Measurements from ENCODE around the gene PDPN.

The PDPN gene

DNA sequence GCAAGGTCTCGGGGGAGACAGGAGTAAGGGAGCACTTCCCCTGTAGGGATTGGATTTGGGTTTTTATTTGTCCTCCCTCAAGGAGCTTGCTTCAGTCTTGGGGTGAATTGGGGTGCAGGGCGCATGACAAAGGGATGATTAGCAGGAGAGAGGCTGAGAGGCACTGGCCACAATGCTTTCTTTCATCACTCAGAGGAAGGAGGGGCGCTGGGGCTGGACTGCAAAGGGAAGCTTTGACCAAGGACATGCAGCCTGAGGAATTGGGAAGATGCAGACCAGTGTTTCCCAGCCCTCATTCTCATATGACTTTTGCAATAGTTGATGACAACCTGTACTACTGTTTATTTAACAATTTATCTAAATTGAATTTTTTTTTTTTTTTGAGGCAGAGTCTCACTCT lies 34.1 kb upstream of the PDPN start:
- H3K4me1 ChIP-seq (ENCODE audit: control insufficient read depth, insufficient read depth, low read length) = 0 out of 2 replicates have a peak, but pooled peaks cover 2% of the 10 kb centered on the region
- no peak overlapping the region for H3K4me3 ChIP-seq (ENCODE audit: low read depth, low read length)
- TF ChIP-seq ZNF354C (tag by site-specific recombination; IDR thresholded peaks at IDR 0.05; ENCODE audit: borderline replicate concordance, low read depth) = no peak
- TF ChIP-seq ZNF114 (tag by site-specific recombination; IDR thresholded peaks at IDR 0.05) = no peak
- TF ChIP-seq KLF9 (tag by site-specific recombination; IDR thresholded peaks at IDR 0.05; ENCODE audit: low read depth) = no peak
- TF ChIP-seq ZNF670 (tag by site-specific recombination; IDR thresholded peaks at IDR 0.05; ENCODE audit: low read depth) = no peak
- TF ChIP-seq, protein P1, sequence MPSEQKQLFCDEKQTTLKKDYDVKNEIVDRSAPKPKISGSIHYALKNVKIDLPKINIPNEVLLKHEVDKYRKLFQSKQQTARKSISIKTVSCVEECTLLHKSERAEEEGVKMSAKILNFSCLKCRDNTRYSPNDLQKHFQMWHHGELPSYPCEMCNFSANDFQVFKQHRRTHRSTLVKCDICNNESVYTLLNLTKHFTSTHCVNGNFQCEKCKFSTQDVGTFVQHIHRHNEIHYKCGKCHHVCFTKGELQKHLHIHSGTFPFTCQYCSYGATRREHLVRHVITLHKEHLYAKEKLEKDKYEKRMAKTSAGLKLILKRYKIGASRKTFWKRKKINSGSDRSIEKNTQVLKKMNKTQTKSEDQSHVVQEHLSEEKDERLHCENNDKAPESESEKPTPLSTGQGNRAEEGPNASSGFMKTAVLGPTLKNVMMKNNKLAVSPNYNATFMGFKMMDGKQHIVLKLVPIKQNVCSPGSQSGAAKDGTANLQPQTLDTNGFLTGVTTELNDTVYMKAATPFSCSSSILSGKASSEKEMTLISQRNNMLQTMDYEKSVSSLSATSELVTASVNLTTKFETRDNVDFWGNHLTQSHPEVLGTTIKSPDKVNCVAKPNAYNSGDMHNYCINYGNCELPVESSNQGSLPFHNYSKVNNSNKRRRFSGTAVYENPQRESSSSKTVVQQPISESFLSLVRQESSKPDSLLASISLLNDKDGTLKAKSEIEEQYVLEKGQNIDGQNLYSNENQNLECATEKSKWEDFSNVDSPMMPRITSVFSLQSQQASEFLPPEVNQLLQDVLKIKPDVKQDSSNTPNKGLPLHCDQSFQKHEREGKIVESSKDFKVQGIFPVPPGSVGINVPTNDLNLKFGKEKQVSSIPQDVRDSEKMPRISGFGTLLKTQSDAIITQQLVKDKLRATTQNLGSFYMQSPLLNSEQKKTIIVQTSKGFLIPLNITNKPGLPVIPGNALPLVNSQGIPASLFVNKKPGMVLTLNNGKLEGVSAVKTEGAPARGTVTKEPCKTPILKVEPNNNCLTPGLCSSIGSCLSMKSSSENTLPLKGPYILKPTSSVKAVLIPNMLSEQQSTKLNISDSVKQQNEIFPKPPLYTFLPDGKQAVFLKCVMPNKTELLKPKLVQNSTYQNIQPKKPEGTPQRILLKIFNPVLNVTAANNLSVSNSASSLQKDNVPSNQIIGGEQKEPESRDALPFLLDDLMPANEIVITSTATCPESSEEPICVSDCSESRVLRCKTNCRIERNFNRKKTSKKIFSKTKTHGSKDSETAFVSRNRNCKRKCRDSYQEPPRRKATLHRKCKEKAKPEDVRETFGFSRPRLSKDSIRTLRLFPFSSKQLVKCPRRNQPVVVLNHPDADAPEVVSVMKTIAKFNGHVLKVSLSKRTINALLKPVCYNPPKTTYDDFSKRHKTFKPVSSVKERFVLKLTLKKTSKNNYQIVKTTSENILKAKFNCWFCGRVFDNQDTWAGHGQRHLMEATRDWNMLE (tag by site-specific recombination; conservative IDR thresholded peaks at IDR 0.05; ENCODE audit: low read depth) = no peak
- TF ChIP-seq ZNF623 (tag by site-specific recombination; IDR thresholded peaks at IDR 0.05) = no peak
- TF ChIP-seq ZNF514 (tag by site-specific recombination; IDR thresholded peaks at IDR 0.05) = no peak
- TF ChIP-seq ZNF530 (tag by site-specific recombination; IDR thresholded peaks at IDR 0.05; ENCODE audit: low read depth) = no peak
- no peak for TF ChIP-seq ZNF121 (tag by site-specific recombination; IDR thresholded peaks at IDR 0.05)
- TF ChIP-seq, protein P2, sequence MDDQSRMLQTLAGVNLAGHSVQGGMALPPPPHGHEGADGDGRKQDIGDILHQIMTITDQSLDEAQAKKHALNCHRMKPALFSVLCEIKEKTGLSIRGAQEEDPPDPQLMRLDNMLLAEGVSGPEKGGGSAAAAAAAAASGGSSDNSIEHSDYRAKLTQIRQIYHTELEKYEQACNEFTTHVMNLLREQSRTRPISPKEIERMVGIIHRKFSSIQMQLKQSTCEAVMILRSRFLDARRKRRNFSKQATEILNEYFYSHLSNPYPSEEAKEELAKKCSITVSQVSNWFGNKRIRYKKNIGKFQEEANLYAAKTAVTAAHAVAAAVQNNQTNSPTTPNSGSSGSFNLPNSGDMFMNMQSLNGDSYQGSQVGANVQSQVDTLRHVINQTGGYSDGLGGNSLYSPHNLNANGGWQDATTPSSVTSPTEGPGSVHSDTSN (CRISPR knock-in tag; IDR thresholded peaks at IDR 0.05) = no peak
- no peak for TF ChIP-seq CTCF (tag by site-specific recombination; IDR thresholded peaks at IDR 0.05)
- TF ChIP-seq, protein P3, sequence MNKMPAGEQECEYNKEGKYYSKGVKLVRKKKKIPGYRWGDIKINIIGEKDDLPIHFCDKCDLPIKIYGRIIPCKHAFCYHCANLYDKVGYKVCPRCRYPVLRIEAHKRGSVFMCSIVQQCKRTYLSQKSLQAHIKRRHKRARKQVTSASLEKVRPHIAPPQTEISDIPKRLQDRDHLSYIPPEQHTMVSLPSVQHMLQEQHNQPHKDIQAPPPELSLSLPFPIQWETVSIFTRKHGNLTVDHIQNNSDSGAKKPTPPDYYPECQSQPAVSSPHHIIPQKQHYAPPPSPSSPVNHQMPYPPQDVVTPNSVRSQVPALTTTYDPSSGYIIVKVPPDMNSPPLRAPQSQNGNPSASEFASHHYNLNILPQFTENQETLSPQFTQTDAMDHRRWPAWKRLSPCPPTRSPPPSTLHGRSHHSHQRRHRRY (tag by site-specific recombination; IDR thresholded peaks at IDR 0.05) = no peak
- no peak for TF ChIP-seq ZBTB7A (tag by site-specific recombination; IDR thresholded peaks at IDR 0.05; ENCODE audit: low read depth)
- TF ChIP-seq ZBTB48 (tag by site-specific recombination; IDR thresholded peaks at IDR 0.05) = no peak
- TF ChIP-seq ZNF140 (tag by site-specific recombination; IDR thresholded peaks at IDR 0.05) = no peak
- no peak for TF ChIP-seq ZXDB (tag by site-specific recombination; IDR thresholded peaks at IDR 0.05)
- no peak for TF ChIP-seq ZNF785 (tag by site-specific recombination; IDR thresholded peaks at IDR 0.05)
- TF ChIP-seq ZNF624 (tag by site-specific recombination; IDR thresholded peaks at IDR 0.05) = no peak
- TF ChIP-seq SP3 (tag by site-specific recombination; IDR thresholded peaks at IDR 0.05) = no peak
- H3K27ac ChIP-seq (ENCODE audit: extremely low read depth, low read depth, low read length) = no peak overlapping the region
- H3K36me3 ChIP-seq (ENCODE audit: control insufficient read depth in 2 of 2, insufficient read depth in 1 of 2, low read length in 2 of 2) = no peaks in the 10 kb centered on the region
- no peaks in the 10 kb centered on the region for H3K9me3 ChIP-seq (ENCODE audit: control insufficient read depth, insufficient read depth, low read depth, low read length)
- POLR2A ChIA-PET = interaction anchor here (0.6 kb wide), 1 partner anchor 34 kb away, joined by 3 read pairs; the partner anchor contains the start of gene PDPN
- CTCF ChIA-PET = interaction anchor here (0.6 kb wide), 1 partner anchor 106 kb away, joined by 3 read pairs; no protein-coding TSS in a partner anchor

Measured in HEK293 (cell line).